ENCODE results near the gene RNF130. TPM values are rescaled to one million over a fixed set of nuclear protein-coding genes. Genes with fewer than 3 reads are reported as not detected.

The RNF130 gene
- total and polyA plus RNA-seq, 7 donors, result 34.3 to 144 (median 64.1) TPM

GRCh38 chr5:180109920-180110319 is 38.4 kb upstream of the RNF130 start:
- TF ChIP-seq EP300 (IDR thresholded peaks at IDR 0.05) (no peak), CTCF (IDR thresholded peaks at IDR 0.05) (no peak), POLR2A (IDR thresholded peaks at IDR 0.05) (no peak), POLR2AphosphoS5 (IDR thresholded peaks at IDR 0.05) (no peak)
- Histone ChIP-seq H3K9me3 (peaks cover 0 to 16% (median 0%) of the 10 kb centered on the region in 4 donors), H3K27ac (no peak overlapping the region), H3K4me3 (no peak overlapping the region), H3K4me1 (no peaks in the 10 kb centered on the region), H3K36me3 (no peaks in the 10 kb centered on the region), H3K27me3 (no peaks in the 10 kb centered on the region)
- 75 to 84% methylated on average over 9 of the region's 9 CpGs for WGBS, 2 donors
- DNase-seq, result no peak
- intact Hi-C loops (cut with DNase I), result no loop called here

GRCh38 chr5:180107005-180107404 is 35.4 kb upstream of the RNF130 start:
- Histone ChIP-seq H3K4me3 (no peak overlapping the region), H3K4me1 (no peaks in the 10 kb centered on the region), H3K9me3 (peaks cover 0 to 16% (median 0%) of the 10 kb centered on the region in 4 donors), H3K27ac (no peak overlapping the region), H3K36me3 (no peaks in the 10 kb centered on the region), H3K27me3 (no peaks in the 10 kb centered on the region)
- no peak for DNase-seq
- intact Hi-C loops (cut with DNase I), result no loop called here
- WGBS, 2 donors, result 84 to 97% methylated on average over 1 of the region's 1 CpG
- TF ChIP-seq POLR2AphosphoS5 (IDR thresholded peaks at IDR 0.05) (no peak), CTCF (IDR thresholded peaks at IDR 0.05) (no peak), POLR2A (IDR thresholded peaks at IDR 0.05) (no peak), EP300 (IDR thresholded peaks at IDR 0.05) (no peak)

- Histone ChIP-seq H3K9me3 (peaks cover 0 to 16% (median 0%) of the 10 kb centered on the region in 4 donors), H3K36me3 (no peaks in the 10 kb centered on the region), H3K27ac (no peak overlapping the region), H3K4me3 (no peak overlapping the region), H3K4me1 (no peaks in the 10 kb centered on the region), H3K27me3 (no peaks in the 10 kb centered on the region)
- intact Hi-C loops (cut with DNase I), result no loop called here
- WGBS, 2 donors, result 83 to 91% methylated on average over 5 of the region's 5 CpGs
- TF ChIP-seq POLR2AphosphoS5 (IDR thresholded peaks at IDR 0.05), result no peak
- TF ChIP-seq CTCF (IDR thresholded peaks at IDR 0.05), result no peak
- TF ChIP-seq EP300 (IDR thresholded peaks at IDR 0.05), result no peak
- DNase-seq, result no peak
Observed at GRCh38 chr5:180105827-180106312, 34.3 kb upstream of the RNF130 start.

- H3K4me1 ChIP-seq, result no peaks in the 10 kb centered on the region
- DNase-seq, result no peak
- no peaks in the 10 kb centered on the region for H3K27me3 ChIP-seq
- peaks cover 0 to 16% (median 0%) of the 10 kb centered on the region in 4 donors for H3K9me3 ChIP-seq
- H3K4me3 ChIP-seq, result no peak overlapping the region
- no peak overlapping the region for H3K27ac ChIP-seq
- intact Hi-C loops (cut with DNase I), result no loop called here
- H3K36me3 ChIP-seq, result no peaks in the 10 kb centered on the region
- TF ChIP-seq CTCF (IDR thresholded peaks at IDR 0.05) (no peak), POLR2AphosphoS5 (IDR thresholded peaks at IDR 0.05) (no peak), EP300 (IDR thresholded peaks at IDR 0.05) (no peak), POLR2A (IDR thresholded peaks at IDR 0.05) (no peak)
- WGBS, 2 donors, result 90 to 95% methylated on average over 3 of the region's 3 CpGs
Observed at GRCh38 chr5:180104168-180104530, 32.6 kb upstream of the RNF130 start.

GRCh38 chr5:180103487-180104167 is 32.1 kb upstream of the RNF130 start:
- H3K36me3 ChIP-seq, result no peaks in the 10 kb centered on the region
- H3K9me3 ChIP-seq, result peaks cover 0 to 16% (median 0%) of the 10 kb centered on the region in 4 donors
- 81 to 83% methylated on average over 6 of the region's 6 CpGs for WGBS, 2 donors
- no peak overlapping the region for H3K27ac ChIP-seq
- no peaks in the 10 kb centered on the region for H3K4me1 ChIP-seq
- intact Hi-C loops (cut with DNase I), result no loop called here
- no peak overlapping the region for H3K4me3 ChIP-seq
- no peak for DNase-seq
- H3K27me3 ChIP-seq, result no peaks in the 10 kb centered on the region
- TF ChIP-seq EP300 (IDR thresholded peaks at IDR 0.05), result no peak
- TF ChIP-seq POLR2AphosphoS5 (IDR thresholded peaks at IDR 0.05), result no peak
- TF ChIP-seq CTCF (IDR thresholded peaks at IDR 0.05), result no peak
